ENCODE measurements around the gene MINDY2.

The MINDY2 gene

DNA sequence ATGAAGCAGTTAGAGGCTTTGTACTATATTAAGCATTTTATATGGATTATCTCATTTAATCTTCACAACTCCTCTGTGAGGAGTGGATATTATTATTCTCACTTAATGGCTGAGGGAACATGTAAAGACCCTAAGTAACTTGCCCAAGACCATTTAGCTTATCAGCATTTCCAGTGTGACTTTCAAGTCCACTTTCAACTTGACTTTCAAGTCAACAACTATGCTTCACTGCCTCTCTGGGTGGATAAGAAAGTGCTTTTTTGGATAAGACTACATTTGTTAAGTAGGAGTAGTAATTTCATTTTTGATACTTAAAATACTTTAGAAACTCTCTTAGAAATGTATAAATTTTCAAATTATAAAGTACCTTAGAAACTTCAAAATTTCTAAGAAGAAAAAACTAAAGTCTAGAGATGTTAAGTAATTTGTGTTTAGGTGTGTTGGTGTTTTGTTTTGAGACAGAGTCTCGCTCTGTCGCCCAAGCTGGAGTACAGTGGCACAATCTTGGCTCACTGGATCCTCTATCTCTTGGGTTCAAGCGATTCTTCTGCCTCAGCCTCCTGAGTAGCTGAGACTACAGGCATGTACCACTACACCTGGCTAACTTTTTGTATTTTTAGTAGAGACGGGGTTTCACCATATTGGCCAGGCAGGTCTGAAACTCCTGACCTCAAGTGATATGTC is 71.8 kb downstream of the MINDY2 start:
- no peak for TF ChIP-seq EP300 (IDR thresholded peaks at IDR 0.05; ENCODE audit: borderline replicate concordance)
- TF ChIP-seq TCF12 (IDR thresholded peaks at IDR 0.05; ENCODE audit: low read depth) = no peak
- no peak for TF ChIP-seq TEAD4 (IDR thresholded peaks at IDR 0.05)
- TF ChIP-seq TAF1 (IDR thresholded peaks at IDR 0.05; ENCODE audit: low read depth) = no peak
- no peak for TF ChIP-seq YY1 (IDR thresholded peaks at IDR 0.05; ENCODE audit: low read depth)
- no peak for TF ChIP-seq FOXM1 (IDR thresholded peaks at IDR 0.05; ENCODE audit: borderline replicate concordance, low read depth)
- TF ChIP-seq CREB1 (IDR thresholded peaks at IDR 0.05; ENCODE audit: low read depth) = no peak
- TF ChIP-seq CEBPB (IDR thresholded peaks at IDR 0.05) = no peak
- TF ChIP-seq EGR1 (IDR thresholded peaks at IDR 0.05) = no peak
- TF ChIP-seq RAD21 (IDR thresholded peaks at IDR 0.05; ENCODE audit: low read depth) = no peak
- TF ChIP-seq, protein P1, sequence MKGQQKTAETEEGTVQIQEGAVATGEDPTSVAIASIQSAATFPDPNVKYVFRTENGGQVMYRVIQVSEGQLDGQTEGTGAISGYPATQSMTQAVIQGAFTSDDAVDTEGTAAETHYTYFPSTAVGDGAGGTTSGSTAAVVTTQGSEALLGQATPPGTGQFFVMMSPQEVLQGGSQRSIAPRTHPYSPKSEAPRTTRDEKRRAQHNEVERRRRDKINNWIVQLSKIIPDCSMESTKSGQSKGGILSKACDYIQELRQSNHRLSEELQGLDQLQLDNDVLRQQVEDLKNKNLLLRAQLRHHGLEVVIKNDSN (IDR thresholded peaks at IDR 0.05) = no peak
- TF ChIP-seq NFIC (IDR thresholded peaks at IDR 0.05) = no peak
- TF ChIP-seq ZBTB7A (IDR thresholded peaks at IDR 0.05; ENCODE audit: low read depth) = no peak
- TF ChIP-seq, protein P2, sequence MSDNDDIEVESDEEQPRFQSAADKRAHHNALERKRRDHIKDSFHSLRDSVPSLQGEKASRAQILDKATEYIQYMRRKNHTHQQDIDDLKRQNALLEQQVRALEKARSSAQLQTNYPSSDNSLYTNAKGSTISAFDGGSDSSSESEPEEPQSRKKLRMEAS (IDR thresholded peaks at IDR 0.05) = no peak
- TF ChIP-seq, protein P3, sequence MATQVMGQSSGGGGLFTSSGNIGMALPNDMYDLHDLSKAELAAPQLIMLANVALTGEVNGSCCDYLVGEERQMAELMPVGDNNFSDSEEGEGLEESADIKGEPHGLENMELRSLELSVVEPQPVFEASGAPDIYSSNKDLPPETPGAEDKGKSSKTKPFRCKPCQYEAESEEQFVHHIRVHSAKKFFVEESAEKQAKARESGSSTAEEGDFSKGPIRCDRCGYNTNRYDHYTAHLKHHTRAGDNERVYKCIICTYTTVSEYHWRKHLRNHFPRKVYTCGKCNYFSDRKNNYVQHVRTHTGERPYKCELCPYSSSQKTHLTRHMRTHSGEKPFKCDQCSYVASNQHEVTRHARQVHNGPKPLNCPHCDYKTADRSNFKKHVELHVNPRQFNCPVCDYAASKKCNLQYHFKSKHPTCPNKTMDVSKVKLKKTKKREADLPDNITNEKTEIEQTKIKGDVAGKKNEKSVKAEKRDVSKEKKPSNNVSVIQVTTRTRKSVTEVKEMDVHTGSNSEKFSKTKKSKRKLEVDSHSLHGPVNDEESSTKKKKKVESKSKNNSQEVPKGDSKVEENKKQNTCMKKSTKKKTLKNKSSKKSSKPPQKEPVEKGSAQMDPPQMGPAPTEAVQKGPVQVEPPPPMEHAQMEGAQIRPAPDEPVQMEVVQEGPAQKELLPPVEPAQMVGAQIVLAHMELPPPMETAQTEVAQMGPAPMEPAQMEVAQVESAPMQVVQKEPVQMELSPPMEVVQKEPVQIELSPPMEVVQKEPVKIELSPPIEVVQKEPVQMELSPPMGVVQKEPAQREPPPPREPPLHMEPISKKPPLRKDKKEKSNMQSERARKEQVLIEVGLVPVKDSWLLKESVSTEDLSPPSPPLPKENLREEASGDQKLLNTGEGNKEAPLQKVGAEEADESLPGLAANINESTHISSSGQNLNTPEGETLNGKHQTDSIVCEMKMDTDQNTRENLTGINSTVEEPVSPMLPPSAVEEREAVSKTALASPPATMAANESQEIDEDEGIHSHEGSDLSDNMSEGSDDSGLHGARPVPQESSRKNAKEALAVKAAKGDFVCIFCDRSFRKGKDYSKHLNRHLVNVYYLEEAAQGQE (IDR thresholded peaks at IDR 0.05; ENCODE audit: low read depth) = no peak

DNA sequence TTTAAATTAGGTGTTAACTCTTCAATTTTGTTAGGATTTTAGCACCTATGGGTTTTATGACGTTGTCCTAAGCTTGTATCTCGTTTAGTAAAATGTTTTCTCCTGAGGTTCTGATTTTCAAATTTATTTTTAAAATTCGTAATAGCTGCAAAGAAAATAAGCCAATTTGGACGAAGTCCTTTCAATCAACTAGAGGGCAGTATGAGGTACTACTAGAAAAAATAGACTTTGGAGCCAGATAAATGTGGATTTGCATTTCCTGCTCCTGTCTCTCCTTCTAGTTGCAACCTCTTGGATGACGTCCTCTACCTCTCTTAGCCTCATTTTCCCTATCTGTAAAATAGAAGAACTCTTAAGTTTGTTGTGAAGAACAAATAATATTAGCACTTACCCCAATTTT is 81.2 kb downstream of the MINDY2 start:
- TF ChIP-seq ZBTB7A (IDR thresholded peaks at IDR 0.05; ENCODE audit: low read depth) = no peak
- TF ChIP-seq, protein P3 (IDR thresholded peaks at IDR 0.05; ENCODE audit: low read depth) = no peak
- no peak for TF ChIP-seq CREB1 (IDR thresholded peaks at IDR 0.05; ENCODE audit: low read depth)
- TF ChIP-seq YY1 (IDR thresholded peaks at IDR 0.05; ENCODE audit: low read depth) = no peak
- no peak for TF ChIP-seq RAD21 (IDR thresholded peaks at IDR 0.05; ENCODE audit: low read depth)
- TF ChIP-seq TAF1 (IDR thresholded peaks at IDR 0.05; ENCODE audit: low read depth) = no peak
- no peak for TF ChIP-seq CEBPB (IDR thresholded peaks at IDR 0.05)
- no peak for TF ChIP-seq NFIC (IDR thresholded peaks at IDR 0.05)
- no peak for TF ChIP-seq EP300 (IDR thresholded peaks at IDR 0.05; ENCODE audit: borderline replicate concordance)
- no peak for TF ChIP-seq EGR1 (IDR thresholded peaks at IDR 0.05)
- TF ChIP-seq, protein P2 (IDR thresholded peaks at IDR 0.05) = no peak
- TF ChIP-seq, protein P1 (IDR thresholded peaks at IDR 0.05) = no peak
- TF ChIP-seq TEAD4 (IDR thresholded peaks at IDR 0.05) = no peak
- no peak for TF ChIP-seq TCF12 (IDR thresholded peaks at IDR 0.05; ENCODE audit: low read depth)
- TF ChIP-seq FOXM1 (IDR thresholded peaks at IDR 0.05; ENCODE audit: borderline replicate concordance, low read depth) = no peak

DNA sequence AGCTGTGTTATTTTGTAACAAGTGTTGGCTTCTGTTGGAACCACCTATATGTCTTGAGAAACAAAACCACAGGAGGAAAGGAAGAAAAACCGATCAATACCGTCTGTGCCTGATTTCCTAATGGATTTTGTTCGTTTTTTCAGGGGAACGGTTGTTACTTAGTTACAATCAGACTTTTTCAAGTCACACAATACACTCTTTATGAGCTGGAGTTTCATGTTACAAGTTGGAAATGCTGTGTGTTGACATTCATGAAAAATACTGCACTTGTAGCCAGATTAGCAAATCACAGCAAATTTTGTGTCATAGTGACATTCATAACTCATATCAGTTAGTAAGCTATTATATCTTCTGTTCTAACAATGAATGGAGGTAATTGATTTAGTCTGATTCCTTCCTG is 83.5 kb downstream of the MINDY2 start:
- TF ChIP-seq TCF12 (IDR thresholded peaks at IDR 0.05; ENCODE audit: low read depth) = no peak
- TF ChIP-seq, protein P1 (IDR thresholded peaks at IDR 0.05) = no peak

DNA sequence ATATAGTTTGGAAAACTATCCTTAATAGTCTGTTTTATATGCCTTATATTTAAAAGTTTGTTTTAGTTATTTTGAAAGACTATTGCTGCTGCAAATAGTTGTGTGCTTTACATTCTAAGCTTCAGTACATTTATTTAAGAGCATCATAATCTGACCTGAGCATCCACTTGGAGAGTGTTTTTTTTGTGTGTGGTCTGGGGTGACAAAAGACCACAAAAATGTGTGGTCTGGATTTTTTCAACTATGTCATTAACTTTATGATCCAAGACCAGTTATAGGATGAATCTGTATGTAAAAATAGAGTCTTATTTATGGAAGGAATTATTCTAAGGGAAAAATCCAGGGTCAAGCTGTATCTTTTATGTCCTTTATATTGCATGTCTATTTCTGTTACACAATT is 85.0 kb downstream of the MINDY2 start:
- TF ChIP-seq TAF1 (IDR thresholded peaks at IDR 0.05; ENCODE audit: low read depth) (no peak), CEBPB (IDR thresholded peaks at IDR 0.05) (no peak), EP300 (IDR thresholded peaks at IDR 0.05; ENCODE audit: borderline replicate concordance) (no peak), EGR1 (IDR thresholded peaks at IDR 0.05) (no peak), FOXM1 (IDR thresholded peaks at IDR 0.05; ENCODE audit: borderline replicate concordance, low read depth) (no peak), NFIC (IDR thresholded peaks at IDR 0.05) (no peak), RAD21 (IDR thresholded peaks at IDR 0.05; ENCODE audit: low read depth) (no peak), TEAD4 (IDR thresholded peaks at IDR 0.05) (no peak), YY1 (IDR thresholded peaks at IDR 0.05; ENCODE audit: low read depth) (no peak), ZBTB7A (IDR thresholded peaks at IDR 0.05; ENCODE audit: low read depth) (no peak), TCF12 (IDR thresholded peaks at IDR 0.05; ENCODE audit: low read depth) (no peak), CREB1 (IDR thresholded peaks at IDR 0.05; ENCODE audit: low read depth) (no peak)
- TF ChIP-seq, protein P3 (IDR thresholded peaks at IDR 0.05; ENCODE audit: low read depth) = no peak
- TF ChIP-seq, protein P1 (IDR thresholded peaks at IDR 0.05) = no peak
- TF ChIP-seq, protein P2 (IDR thresholded peaks at IDR 0.05) = no peak
